ENCODE results near the gene CXorf65. TPM values are rescaled to one million over a fixed set of nuclear protein-coding genes. Genes with fewer than 3 reads are reported as not detected.

The CXorf65 gene
- not detected for total RNA-seq

- intact Hi-C loops (cut with DNase I), result no loop called here
- WGBS, 2 donors, result 80 to 88% methylated on average over 1 of the region's 1 CpG
Measured at GRCh38 chrX:71106427-71106826, at the start of gene CXorf65. TSS of gene CXorf65 (minus strand) at chrX:71106740. CDS start at chrX:71106556, 184 bp downstream.

GRCh38 chrX:71154641-71155040 is 48.1 kb upstream of the CXorf65 start:
- WGBS, 2 donors, result 75 to 89% methylated on average over 1 of the region's 3 CpGs

More at GRCh38 chrX:71106427-71106826, at the start of gene CXorf65:
- Histone ChIP-seq H3K27ac (no peak within 1 kb of the TSS), H3K4me1 (no peaks in the 10 kb centered on the region), H3K36me3 (no peaks in the 10 kb centered on the region), H3K4me3 (replicated peaks in 1 of 3) (no peak within 1 kb of the TSS), H3K27me3 (no peaks in the 10 kb centered on the region), H3K9me3 (no peaks in the 10 kb centered on the region)
- no peak for DNase-seq
- no peak for TF ChIP-seq POLR2A (IDR thresholded peaks at IDR 0.05)
- TF ChIP-seq, protein P1, sequence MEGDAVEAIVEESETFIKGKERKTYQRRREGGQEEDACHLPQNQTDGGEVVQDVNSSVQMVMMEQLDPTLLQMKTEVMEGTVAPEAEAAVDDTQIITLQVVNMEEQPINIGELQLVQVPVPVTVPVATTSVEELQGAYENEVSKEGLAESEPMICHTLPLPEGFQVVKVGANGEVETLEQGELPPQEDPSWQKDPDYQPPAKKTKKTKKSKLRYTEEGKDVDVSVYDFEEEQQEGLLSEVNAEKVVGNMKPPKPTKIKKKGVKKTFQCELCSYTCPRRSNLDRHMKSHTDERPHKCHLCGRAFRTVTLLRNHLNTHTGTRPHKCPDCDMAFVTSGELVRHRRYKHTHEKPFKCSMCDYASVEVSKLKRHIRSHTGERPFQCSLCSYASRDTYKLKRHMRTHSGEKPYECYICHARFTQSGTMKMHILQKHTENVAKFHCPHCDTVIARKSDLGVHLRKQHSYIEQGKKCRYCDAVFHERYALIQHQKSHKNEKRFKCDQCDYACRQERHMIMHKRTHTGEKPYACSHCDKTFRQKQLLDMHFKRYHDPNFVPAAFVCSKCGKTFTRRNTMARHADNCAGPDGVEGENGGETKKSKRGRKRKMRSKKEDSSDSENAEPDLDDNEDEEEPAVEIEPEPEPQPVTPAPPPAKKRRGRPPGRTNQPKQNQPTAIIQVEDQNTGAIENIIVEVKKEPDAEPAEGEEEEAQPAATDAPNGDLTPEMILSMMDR (IDR thresholded peaks at IDR 0.05), result no peak

DNA sequence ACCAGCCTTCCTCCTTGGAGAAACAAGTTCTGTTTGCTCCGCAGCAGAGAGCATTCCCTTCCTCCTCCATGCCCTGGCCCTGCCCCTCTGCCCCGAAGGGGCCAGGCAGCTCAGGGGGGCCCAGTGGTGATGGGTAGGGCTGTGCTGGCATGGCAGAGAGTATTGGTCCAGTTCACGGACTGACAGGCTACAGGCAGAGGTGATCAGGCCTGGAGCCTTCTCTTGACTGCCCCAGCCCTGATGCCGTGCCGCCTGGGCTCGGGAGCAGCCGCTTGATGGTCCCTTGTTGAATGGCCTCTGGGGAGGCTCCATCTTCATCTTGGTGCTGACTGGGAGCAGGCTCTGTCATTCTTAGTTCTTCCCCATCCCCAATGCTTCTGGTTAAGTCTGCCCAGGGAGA is 47.7 kb upstream of the CXorf65 start:
- no peaks in the 10 kb centered on the region for H3K9me3 ChIP-seq
- H3K36me3 ChIP-seq, result no peaks in the 10 kb centered on the region
- H3K27ac ChIP-seq, result no peak overlapping the region
- intact Hi-C loops (cut with DNase I), result no loop called here
- DNase-seq, result no peak
- no peaks in the 10 kb centered on the region for H3K4me1 ChIP-seq
- H3K27me3 ChIP-seq, result no peaks in the 10 kb centered on the region
- no peak for TF ChIP-seq POLR2A (IDR thresholded peaks at IDR 0.05)
- TF ChIP-seq, protein P1 (IDR thresholded peaks at IDR 0.05), result no peak
- 82 to 100% methylated on average over 2 to 3 of the region's 7 CpGs for WGBS, 2 donors
- H3K4me3 ChIP-seq (replicated peaks in 1 of 3), result no peak overlapping the region

More at GRCh38 chrX:71154641-71155040, 48.1 kb upstream of the CXorf65 start:
- Histone ChIP-seq H3K4me3 (replicated peaks in 1 of 3) (no peak overlapping the region), H3K27ac (no peak overlapping the region), H3K27me3 (no peaks in the 10 kb centered on the region), H3K36me3 (no peaks in the 10 kb centered on the region), H3K4me1 (no peaks in the 10 kb centered on the region), H3K9me3 (no peaks in the 10 kb centered on the region)
- DNase-seq, result no peak
- TF ChIP-seq POLR2A (IDR thresholded peaks at IDR 0.05), result no peak
- TF ChIP-seq, protein P1 (IDR thresholded peaks at IDR 0.05), result no peak
- intact Hi-C loops (cut with DNase I), result no loop called here

DNA sequence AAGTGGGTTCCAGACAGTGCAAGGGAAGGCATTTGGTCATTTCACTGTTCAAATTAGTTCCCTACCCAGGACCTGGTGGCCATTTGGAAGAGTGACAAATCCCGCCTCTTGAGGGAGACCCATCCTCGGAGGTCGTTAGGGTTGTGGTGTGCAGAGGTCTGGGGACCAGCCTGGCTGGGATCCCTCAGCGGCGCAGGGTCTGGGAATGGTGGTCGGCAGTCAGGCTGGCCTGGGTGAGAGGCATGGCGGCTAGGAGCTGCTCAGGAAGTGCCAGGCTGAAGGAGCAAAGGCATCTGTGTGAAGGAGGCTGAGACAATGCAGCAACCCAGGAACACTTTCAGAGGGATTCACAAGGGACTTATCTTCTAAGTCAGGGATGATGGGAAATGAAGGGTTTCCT is 44.8 kb upstream of the CXorf65 start:
- no peaks in the 10 kb centered on the region for H3K9me3 ChIP-seq
- no peak for DNase-seq
- no peak overlapping the region for H3K27ac ChIP-seq
- 70 to 87% methylated on average over 4 to 7 of the region's 7 CpGs for WGBS, 2 donors
- TF ChIP-seq, protein P1 (IDR thresholded peaks at IDR 0.05), result no peak
- TF ChIP-seq POLR2A (IDR thresholded peaks at IDR 0.05), result no peak
- intact Hi-C loops (cut with DNase I), result no loop called here
- no peaks in the 10 kb centered on the region for H3K4me1 ChIP-seq
- no peaks in the 10 kb centered on the region for H3K27me3 ChIP-seq
- no peak overlapping the region for H3K4me3 ChIP-seq (replicated peaks in 1 of 3)
- no peaks in the 10 kb centered on the region for H3K36me3 ChIP-seq

DNA sequence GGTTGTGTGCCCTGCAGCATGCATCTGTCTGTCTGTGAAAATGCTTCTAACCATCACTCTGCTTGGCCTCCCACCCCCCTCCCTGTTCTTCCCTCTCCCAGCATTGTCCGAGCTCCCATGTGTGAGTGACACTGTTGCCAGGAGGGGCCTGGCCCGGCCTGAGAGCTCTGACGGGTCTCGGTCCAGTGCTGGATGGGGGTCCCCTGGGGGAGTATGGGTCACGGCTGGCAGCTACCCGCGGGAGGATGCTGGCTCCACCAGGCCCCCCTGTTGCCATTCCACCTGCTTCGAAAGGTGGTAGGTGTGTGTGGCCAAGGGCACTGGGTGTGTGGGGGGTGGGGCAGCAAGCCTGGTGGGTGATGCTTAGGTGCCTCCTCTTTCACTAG is 41.7 kb upstream of the CXorf65 start:
- no peaks in the 10 kb centered on the region for H3K27me3 ChIP-seq
- WGBS, 2 donors, result 79% methylated on average over 6 of the region's 8 CpGs; no CpG with 5 or more reads in 1 of the 2 donors
- no peak for TF ChIP-seq POLR2A (IDR thresholded peaks at IDR 0.05)
- TF ChIP-seq, protein P1 (IDR thresholded peaks at IDR 0.05), result no peak
- no peak overlapping the region for H3K4me3 ChIP-seq (replicated peaks in 1 of 3)
- intact Hi-C loops (cut with DNase I), result no loop called here
- no peak for DNase-seq
- no peaks in the 10 kb centered on the region for H3K9me3 ChIP-seq
- peaks cover 0 to 7% of the 10 kb centered on the region in 2 donors for H3K4me1 ChIP-seq
- H3K27ac ChIP-seq, result no peak overlapping the region
- H3K36me3 ChIP-seq, result no peaks in the 10 kb centered on the region
